Measurements from ENCODE around the gene PTGIS. TPM values are rescaled to one million over a fixed set of nuclear protein-coding genes. Genes with fewer than 3 reads are reported as not detected.

PTGIS gene
- polyA plus RNA-seq, 3 donors: not detected

- Histone ChIP-seq H3K36me3 (replicated peaks in 1 of 2; ENCODE audit: control insufficient read depth in 1 of 2, insufficient read depth in 2 of 2, low read length in 2 of 2) (no peaks in the 10 kb centered on the region), H3K4me3 (replicated peaks in 1 of 3; ENCODE audit: low read depth in 2 of 3, low read length in 3 of 3) (no peak overlapping the region), H3K27ac (ENCODE audit: low read depth in 1 of 2, low read length in 2 of 2) (no peak overlapping the region), H3K9me3 (replicated peaks in 1 of 2; ENCODE audit: control insufficient read depth in 1 of 2, insufficient read depth in 1 of 2, low read length in 2 of 2) (peaks cover 0 to 1% of the 10 kb centered on the region in 2 donors), H4K20me1 (ENCODE audit: insufficient read depth, low read length) (no peaks in the 10 kb centered on the region), H3K4me2 (replicated peaks; ENCODE audit: extremely low read depth, low read length, poor library complexity, severe bottlenecking) (no peak overlapping the region), H3K79me2 (ENCODE audit: insufficient read depth, low read length) (no peaks in the 10 kb centered on the region), H3K4me1 (ENCODE audit: control insufficient read depth in 1 of 2, insufficient read depth in 2 of 2, low read length in 2 of 2) (peaks cover 7 to 12% of the 10 kb centered on the region in 2 donors), H3K9ac (ENCODE audit: insufficient read depth, low read length, poor library complexity, severe bottlenecking) (no peak overlapping the region), H2AFZ (ENCODE audit: insufficient read depth, low read depth, low read length, poor library complexity, severe bottlenecking) (peak overlapping the region; percentile 17), H3K27me3 (ENCODE audit: control insufficient read depth in 2 of 2, insufficient read depth in 2 of 2, low read length in 2 of 2) (no peaks in the 10 kb centered on the region)
- DNase-seq: peak; percentile 26 to 58 (median 46)
- intact Hi-C loops (cut with micrococcal nuclease): loop anchor here (5.0 kb wide), 2 partner anchors 197 to 202 kb away; no protein-coding TSS in a partner anchor
- peaks cover 11% of the 10 kb centered on the region for H3K4me1 Mint-ChIP-seq
- H3K9me3 Mint-ChIP-seq: peaks cover 0 to 5% (median 4%) of the 10 kb centered on the region in 7 donors
- WGBS (ENCODE audit: insufficient coverage): 0% methylated on average over 2 of the region's 3 CpGs
- TF ChIP-seq CTCF (IDR thresholded peaks at IDR 0.05): peak; percentile 97
- peaks cover 4 to 8% (median 5%) of the 10 kb centered on the region in 3 donors for H3K27me3 Mint-ChIP-seq (ENCODE audit: low read depth in 3 of 3)
- peak overlapping the region in 1 of 2 donors; percentile 35 for H3K4me3 Mint-ChIP-seq
- H3K36me3 Mint-ChIP-seq: no peaks in the 10 kb centered on the region
- H3K27ac Mint-ChIP-seq: no peak overlapping the region
Observed at GRCh38 chr20:49534255-49534712, 33.7 kb downstream of the PTGIS start.

- intact Hi-C loops (cut with micrococcal nuclease): loop anchor here (5.0 kb wide), 2 partner anchors 195 to 200 kb away; no protein-coding TSS in a partner anchor
- Mint-ChIP-seq H3K27me3 (ENCODE audit: low read depth in 3 of 3) (peaks cover 5 to 9% (median 6%) of the 10 kb centered on the region in 3 donors), H3K4me3 (no peak overlapping the region), H3K9me3 (peaks cover 0 to 2% (median 0%) of the 10 kb centered on the region in 7 donors), H3K27ac (no peak overlapping the region), H3K4me1 (peaks cover 11% of the 10 kb centered on the region), H3K36me3 (no peaks in the 10 kb centered on the region)
- no peaks in the 10 kb centered on the region for H3K36me3 ChIP-seq (replicated peaks in 1 of 2; ENCODE audit: control insufficient read depth in 1 of 2, insufficient read depth in 2 of 2, low read length in 2 of 2)
- H3K79me2 ChIP-seq (ENCODE audit: insufficient read depth, low read length): no peaks in the 10 kb centered on the region
- no peaks in the 10 kb centered on the region for H3K9me3 ChIP-seq (replicated peaks in 1 of 2; ENCODE audit: control insufficient read depth in 1 of 2, insufficient read depth in 1 of 2, low read length in 2 of 2)
- H3K27ac ChIP-seq (ENCODE audit: low read depth in 1 of 2, low read length in 2 of 2): no peak overlapping the region
- DNase-seq: no peak
- WGBS (ENCODE audit: insufficient coverage): 40% methylated on average over 1 of the region's 6 CpGs
- no peak overlapping the region for H2AFZ ChIP-seq (ENCODE audit: insufficient read depth, low read depth, low read length, poor library complexity, severe bottlenecking)
- no peak overlapping the region for H3K4me2 ChIP-seq (replicated peaks; ENCODE audit: extremely low read depth, low read length, poor library complexity, severe bottlenecking)
- H3K4me1 ChIP-seq (ENCODE audit: control insufficient read depth in 1 of 2, insufficient read depth in 2 of 2, low read length in 2 of 2): peaks cover 7 to 12% of the 10 kb centered on the region in 2 donors
- no peaks in the 10 kb centered on the region for H4K20me1 ChIP-seq (ENCODE audit: insufficient read depth, low read length)
- H3K9ac ChIP-seq (ENCODE audit: insufficient read depth, low read length, poor library complexity, severe bottlenecking): no peak overlapping the region
- no peaks in the 10 kb centered on the region for H3K27me3 ChIP-seq (ENCODE audit: control insufficient read depth in 2 of 2, insufficient read depth in 2 of 2, low read length in 2 of 2)
- no peak overlapping the region for H3K4me3 ChIP-seq (replicated peaks in 1 of 3; ENCODE audit: low read depth in 2 of 3, low read length in 3 of 3)
- TF ChIP-seq CTCF (IDR thresholded peaks at IDR 0.05): no peak
Observed at GRCh38 chr20:49532285-49532946, 35.5 kb downstream of the PTGIS start.
